SU-DHL-6 (cell line): Measurements from ENCODE around the gene EXT2.

Source experiments
- CTCF ChIP-seq: fragments of 200-600 bp; sonication (generic); IDR thresholded peaks from one replicate; pipeline ENCODE4 v1.5.1; 2017; ENCODE audit warnings: antibody characterized with exemption, mild to moderate bottlenecking, low read length, moderate library complexity; ENCODE audit not compliant: insufficient read depth, poor library complexity, severe bottlenecking
- EZH2phosphoT487 ChIP-seq: fragments of 200-600 bp; sonication (generic), shearing (Covaris generic); conservative IDR thresholded peaks from 2 replicates; pipeline ENCODE4 v1.6.1; 2018; ENCODE audit warnings: mild to moderate bottlenecking, antibody characterized with exemption, low read length, moderate library complexity, mixed read lengths

GRCh38 chr11:44268614-44269080 is 173.2 kb downstream of the EXT2 start:
- no peak for TF ChIP-seq CTCF
- no peak for TF ChIP-seq EZH2phosphoT487
